Measurements from ENCODE around the gene HDGF. TPM values are rescaled to one million over a fixed set of nuclear protein-coding genes. Genes with fewer than 3 reads are reported as not detected.
A peak's percentile ranks its signal among the peaks of the same experiment; 100 is the strongest.

Gene HDGF
- total and polyA plus RNA-seq, 12 donors: 69.8 to 202 (median 144) TPM

GRCh38 chr1:156789621-156790318 is 38.3 kb upstream of the HDGF start:
- Histone ChIP-seq H3K27ac (no peak overlapping the region), H3K4me1 (peaks cover 0 to 14% (median 0%) of the 10 kb centered on the region in 9 donors), H3K9me3 (no peaks in the 10 kb centered on the region), H3K4me3 (no peak overlapping the region), H3K27me3 (no peaks in the 10 kb centered on the region), H3K36me3 (peaks cover 0 to 100% (median 60%) of the 10 kb centered on the region in 9 donors)
- intact Hi-C loops (cut with DNase I): no loop called here
- ATAC-seq: no peak
- TF ChIP-seq, protein P1, sequence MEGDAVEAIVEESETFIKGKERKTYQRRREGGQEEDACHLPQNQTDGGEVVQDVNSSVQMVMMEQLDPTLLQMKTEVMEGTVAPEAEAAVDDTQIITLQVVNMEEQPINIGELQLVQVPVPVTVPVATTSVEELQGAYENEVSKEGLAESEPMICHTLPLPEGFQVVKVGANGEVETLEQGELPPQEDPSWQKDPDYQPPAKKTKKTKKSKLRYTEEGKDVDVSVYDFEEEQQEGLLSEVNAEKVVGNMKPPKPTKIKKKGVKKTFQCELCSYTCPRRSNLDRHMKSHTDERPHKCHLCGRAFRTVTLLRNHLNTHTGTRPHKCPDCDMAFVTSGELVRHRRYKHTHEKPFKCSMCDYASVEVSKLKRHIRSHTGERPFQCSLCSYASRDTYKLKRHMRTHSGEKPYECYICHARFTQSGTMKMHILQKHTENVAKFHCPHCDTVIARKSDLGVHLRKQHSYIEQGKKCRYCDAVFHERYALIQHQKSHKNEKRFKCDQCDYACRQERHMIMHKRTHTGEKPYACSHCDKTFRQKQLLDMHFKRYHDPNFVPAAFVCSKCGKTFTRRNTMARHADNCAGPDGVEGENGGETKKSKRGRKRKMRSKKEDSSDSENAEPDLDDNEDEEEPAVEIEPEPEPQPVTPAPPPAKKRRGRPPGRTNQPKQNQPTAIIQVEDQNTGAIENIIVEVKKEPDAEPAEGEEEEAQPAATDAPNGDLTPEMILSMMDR (IDR thresholded peaks at IDR 0.05): no peak
- 85 to 96% methylated on average over 4 of the region's 4 CpGs for WGBS, 2 donors
- DNase-seq: no peak

GRCh38 chr1:156788136-156788535 is 36.7 kb upstream of the HDGF start:
- no peak overlapping the region for H3K27ac ChIP-seq
- DNase-seq: no peak
- 95 to 97% methylated on average over 2 of the region's 2 CpGs for WGBS, 2 donors
- ATAC-seq: no peak
- no peak overlapping the region for H3K4me3 ChIP-seq
- no peaks in the 10 kb centered on the region for H3K9me3 ChIP-seq
- TF ChIP-seq, protein P1 (IDR thresholded peaks at IDR 0.05): no peak
- peaks cover 0 to 100% (median 55%) of the 10 kb centered on the region in 9 donors for H3K36me3 ChIP-seq
- H3K27me3 ChIP-seq: no peaks in the 10 kb centered on the region
- H3K4me1 ChIP-seq: peaks cover 0 to 15% (median 0%) of the 10 kb centered on the region in 9 donors
- intact Hi-C loops (cut with DNase I): no loop called here

- Histone ChIP-seq H3K27me3 (no peaks in the 10 kb centered on the region), H3K9me3 (no peaks in the 10 kb centered on the region), H3K36me3 (peaks cover 0 to 99% (median 44%) of the 10 kb centered on the region in 9 donors), H3K27ac (no peak overlapping the region), H3K4me3 (no peak overlapping the region), H3K4me1 (peaks cover 0 to 20% (median 6%) of the 10 kb centered on the region in 9 donors)
- DNase-seq (no peak), ATAC-seq (no peak)
- WGBS, 2 donors: 92 to 93% methylated on average over 10 of the region's 10 CpGs
- intact Hi-C loops (cut with DNase I): no loop called here
- TF ChIP-seq, protein P1 (IDR thresholded peaks at IDR 0.05): no peak
These were observed 35.2 kb upstream of the HDGF start for GRCh38 chr1:156786640-156787039.

GRCh38 chr1:156785458-156785857 is 34.0 kb upstream of the HDGF start:
- peaks cover 0 to 29% (median 7%) of the 10 kb centered on the region in 9 donors for H3K4me1 ChIP-seq
- ATAC-seq: peak in 2 of 8 donors; percentile 34 to 54
- H3K9me3 ChIP-seq: no peaks in the 10 kb centered on the region
- H3K36me3 ChIP-seq: peaks cover 0 to 97% (median 42%) of the 10 kb centered on the region in 9 donors
- no peak overlapping the region for H3K4me3 ChIP-seq
- H3K27ac ChIP-seq: peak overlapping the region in 1 of 10 donors; percentile 21
- no peak for DNase-seq
- no peaks in the 10 kb centered on the region for H3K27me3 ChIP-seq
- TF ChIP-seq, protein P1 (IDR thresholded peaks at IDR 0.05): no peak
- 72 to 74% methylated on average over 6 of the region's 6 CpGs for WGBS, 2 donors
- intact Hi-C loops (cut with DNase I): no loop called here
